ENCODE measurements around the gene ZDHHC7. TPM values are rescaled to one million over a fixed set of nuclear protein-coding genes. Genes with fewer than 3 reads are reported as not detected.

The ZDHHC7 gene
- total RNA-seq, 1 donor from 2014 or later = 77.9 TPM

- ATAC-seq (peak; percentile 20 to 43), DNase-seq (peak; percentile 54)
- H3K9me3 ChIP-seq = no peaks in the 10 kb centered on the region
- TF ChIP-seq, protein P1, sequence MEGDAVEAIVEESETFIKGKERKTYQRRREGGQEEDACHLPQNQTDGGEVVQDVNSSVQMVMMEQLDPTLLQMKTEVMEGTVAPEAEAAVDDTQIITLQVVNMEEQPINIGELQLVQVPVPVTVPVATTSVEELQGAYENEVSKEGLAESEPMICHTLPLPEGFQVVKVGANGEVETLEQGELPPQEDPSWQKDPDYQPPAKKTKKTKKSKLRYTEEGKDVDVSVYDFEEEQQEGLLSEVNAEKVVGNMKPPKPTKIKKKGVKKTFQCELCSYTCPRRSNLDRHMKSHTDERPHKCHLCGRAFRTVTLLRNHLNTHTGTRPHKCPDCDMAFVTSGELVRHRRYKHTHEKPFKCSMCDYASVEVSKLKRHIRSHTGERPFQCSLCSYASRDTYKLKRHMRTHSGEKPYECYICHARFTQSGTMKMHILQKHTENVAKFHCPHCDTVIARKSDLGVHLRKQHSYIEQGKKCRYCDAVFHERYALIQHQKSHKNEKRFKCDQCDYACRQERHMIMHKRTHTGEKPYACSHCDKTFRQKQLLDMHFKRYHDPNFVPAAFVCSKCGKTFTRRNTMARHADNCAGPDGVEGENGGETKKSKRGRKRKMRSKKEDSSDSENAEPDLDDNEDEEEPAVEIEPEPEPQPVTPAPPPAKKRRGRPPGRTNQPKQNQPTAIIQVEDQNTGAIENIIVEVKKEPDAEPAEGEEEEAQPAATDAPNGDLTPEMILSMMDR (IDR thresholded peaks at IDR 0.05) = no peak
- H3K36me3 ChIP-seq = no peaks in the 10 kb centered on the region
- H3K27ac ChIP-seq = peak overlapping the region; percentile 71
- peaks cover 28% of the 10 kb centered on the region for H3K4me1 ChIP-seq
- intact Hi-C loops (cut with DNase I) = no loop called here
- H3K4me3 ChIP-seq = no peak overlapping the region
- H3K27me3 ChIP-seq (ENCODE audit: low read depth) = no peaks in the 10 kb centered on the region
These were observed 35.2 kb upstream of the ZDHHC7 start for GRCh38 chr16:85046472-85046916.

GRCh38 chr16:85045641-85046471, 34.5 kb upstream of the ZDHHC7 start:
- Histone ChIP-seq H3K36me3 (no peaks in the 10 kb centered on the region), H3K4me1 (peaks cover 25% of the 10 kb centered on the region), H3K4me3 (no peak overlapping the region), H3K9me3 (no peaks in the 10 kb centered on the region), H3K27me3 (ENCODE audit: low read depth) (no peaks in the 10 kb centered on the region), H3K27ac (no peak overlapping the region)
- ATAC-seq = no peak
- peak; percentile 25 for DNase-seq
- TF ChIP-seq, protein P1 (IDR thresholded peaks at IDR 0.05) = no peak
- intact Hi-C loops (cut with DNase I) = no loop called here

DNA sequence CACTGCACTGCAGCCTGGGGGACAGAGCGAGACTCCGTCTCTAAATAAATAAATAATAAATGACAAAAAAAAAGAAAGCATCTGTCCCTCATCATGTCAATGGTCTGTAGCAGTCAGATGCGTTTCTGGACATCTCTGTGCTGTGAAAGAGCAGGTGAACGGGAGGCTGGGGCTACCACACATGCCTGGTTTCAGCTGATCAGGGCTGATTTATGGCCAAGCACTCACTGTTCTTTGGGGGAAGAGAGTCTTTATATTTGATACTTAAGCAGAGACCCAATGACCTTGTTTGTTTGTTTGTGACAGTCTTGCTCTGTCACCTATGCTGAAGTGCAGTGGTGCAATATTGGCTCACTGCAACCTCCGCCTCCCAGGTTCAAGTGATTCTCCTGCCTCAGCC, 33.7 kb upstream of the ZDHHC7 start:
- ATAC-seq (no peak), DNase-seq (no peak)
- Histone ChIP-seq H3K36me3 (no peaks in the 10 kb centered on the region), H3K4me1 (peaks cover 25% of the 10 kb centered on the region), H3K27me3 (ENCODE audit: low read depth) (no peaks in the 10 kb centered on the region), H3K9me3 (no peaks in the 10 kb centered on the region), H3K4me3 (no peak overlapping the region), H3K27ac (no peak overlapping the region)
- intact Hi-C loops (cut with DNase I) = no loop called here
- TF ChIP-seq, protein P1 (IDR thresholded peaks at IDR 0.05) = no peak

DNA sequence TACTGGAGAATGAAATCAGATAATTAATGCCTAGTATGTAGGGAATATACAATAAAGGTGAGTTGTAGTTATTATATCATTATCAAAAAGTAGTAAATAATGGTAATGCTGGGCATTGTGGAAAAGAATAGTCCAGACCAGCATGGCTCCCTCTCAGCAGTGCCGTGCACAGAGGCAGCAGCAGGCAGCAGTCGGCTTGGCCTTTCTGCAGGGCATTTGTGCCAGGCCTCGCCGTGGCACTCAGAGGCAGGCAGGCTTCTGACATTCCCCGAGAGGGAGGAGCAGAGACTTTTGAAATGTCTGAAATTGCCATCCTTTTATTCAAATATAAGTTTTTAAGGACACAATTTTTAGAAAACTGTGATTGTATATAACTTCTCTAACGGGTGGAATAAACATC, 31.3 kb upstream of the ZDHHC7 start:
- intact Hi-C loops (cut with DNase I) = no loop called here
- H3K27ac ChIP-seq = no peak overlapping the region
- DNase-seq (no peak), ATAC-seq (no peak)
- no peaks in the 10 kb centered on the region for H3K9me3 ChIP-seq
- no peak overlapping the region for H3K4me3 ChIP-seq
- no peaks in the 10 kb centered on the region for H3K36me3 ChIP-seq
- TF ChIP-seq, protein P1 (IDR thresholded peaks at IDR 0.05) = no peak
- peaks cover 19% of the 10 kb centered on the region for H3K4me1 ChIP-seq
- no peaks in the 10 kb centered on the region for H3K27me3 ChIP-seq (ENCODE audit: low read depth)

DNA sequence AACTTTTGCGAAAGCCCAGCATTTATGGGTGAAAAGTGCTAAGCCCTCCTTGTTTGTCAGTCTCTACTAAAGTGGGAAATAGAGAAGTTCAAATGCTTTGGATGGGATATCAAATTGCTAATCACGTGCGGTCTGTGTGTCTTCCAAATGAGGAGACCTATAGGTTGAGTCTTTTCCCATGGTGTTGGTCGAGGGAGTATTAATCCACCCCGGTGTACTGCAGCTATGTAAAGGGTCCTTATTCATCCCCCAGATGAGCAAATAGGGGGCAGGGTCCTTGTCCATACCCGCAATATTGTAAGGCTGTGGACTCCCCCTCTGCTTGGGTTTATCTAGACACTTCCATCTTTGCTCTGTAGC, 30.8 kb upstream of the ZDHHC7 start:
- ATAC-seq (no peak), DNase-seq (no peak)
- Histone ChIP-seq H3K27ac (no peak overlapping the region), H3K36me3 (no peaks in the 10 kb centered on the region), H3K27me3 (ENCODE audit: low read depth) (no peaks in the 10 kb centered on the region), H3K9me3 (no peaks in the 10 kb centered on the region), H3K4me3 (no peak overlapping the region), H3K4me1 (peaks cover 16% of the 10 kb centered on the region)
- TF ChIP-seq, protein P1 (IDR thresholded peaks at IDR 0.05) = no peak
- intact Hi-C loops (cut with DNase I) = no loop called here

All from lower lobe of right lung (tissue), 2 donors.